GM10266 (cell line): ENCODE results near the gene SLF1.
A peak's percentile ranks its signal among the peaks of the same experiment; 100 is the strongest.

Experiments used
- DNase-seq: peaks from one replicate; pipeline ENCODE4 v3.0.0; 2012; ENCODE audit errors: extremely low spot score
- TF ChIP-seq, protein P1 (sequence below): IDR thresholded peaks from 2 replicates; pipeline ENCODE4 v1.5.1; 2012; ENCODE audit warnings: mild to moderate bottlenecking, low read depth; ENCODE audit not compliant: control insufficient read depth, insufficient read depth; ENCODE audit errors: missing control alignments

SLF1 gene

GRCh38 chr5:94614156-94614805 is 4.2 kb upstream of the SLF1 start:
- DNase-seq = no peak
- TF ChIP-seq, protein P1, sequence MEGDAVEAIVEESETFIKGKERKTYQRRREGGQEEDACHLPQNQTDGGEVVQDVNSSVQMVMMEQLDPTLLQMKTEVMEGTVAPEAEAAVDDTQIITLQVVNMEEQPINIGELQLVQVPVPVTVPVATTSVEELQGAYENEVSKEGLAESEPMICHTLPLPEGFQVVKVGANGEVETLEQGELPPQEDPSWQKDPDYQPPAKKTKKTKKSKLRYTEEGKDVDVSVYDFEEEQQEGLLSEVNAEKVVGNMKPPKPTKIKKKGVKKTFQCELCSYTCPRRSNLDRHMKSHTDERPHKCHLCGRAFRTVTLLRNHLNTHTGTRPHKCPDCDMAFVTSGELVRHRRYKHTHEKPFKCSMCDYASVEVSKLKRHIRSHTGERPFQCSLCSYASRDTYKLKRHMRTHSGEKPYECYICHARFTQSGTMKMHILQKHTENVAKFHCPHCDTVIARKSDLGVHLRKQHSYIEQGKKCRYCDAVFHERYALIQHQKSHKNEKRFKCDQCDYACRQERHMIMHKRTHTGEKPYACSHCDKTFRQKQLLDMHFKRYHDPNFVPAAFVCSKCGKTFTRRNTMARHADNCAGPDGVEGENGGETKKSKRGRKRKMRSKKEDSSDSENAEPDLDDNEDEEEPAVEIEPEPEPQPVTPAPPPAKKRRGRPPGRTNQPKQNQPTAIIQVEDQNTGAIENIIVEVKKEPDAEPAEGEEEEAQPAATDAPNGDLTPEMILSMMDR = no peak

- DNase-seq = no peak
Observed at GRCh38 chr5:94615862-94616261, 2.6 kb upstream of the SLF1 start.

DNA sequence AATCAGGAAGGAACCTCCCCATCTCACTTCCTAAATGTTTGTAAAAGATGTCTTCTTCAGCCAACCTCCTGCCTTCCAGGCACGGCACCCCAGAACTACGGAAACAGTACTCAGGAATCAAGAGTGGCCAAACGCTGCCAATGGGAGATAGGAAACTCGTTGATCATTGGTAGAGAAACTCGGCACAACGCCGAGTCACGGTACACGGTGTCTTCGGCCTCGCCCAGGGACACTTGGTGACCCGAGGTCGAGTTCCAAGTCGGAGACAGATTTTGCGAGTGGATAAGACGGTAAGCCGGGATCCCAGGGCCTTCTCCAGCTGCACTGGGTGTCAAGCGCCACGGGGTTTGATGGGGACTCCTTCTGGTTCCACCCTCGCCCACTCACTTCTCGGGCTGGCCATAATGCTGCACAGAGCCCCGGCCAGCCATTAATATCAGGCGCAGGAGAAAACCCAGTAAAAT is 408 bp upstream of the SLF1 start:
- TF ChIP-seq, protein P1 = no peak
- DNase-seq = peak; percentile 24

More at GRCh38 chr5:94615862-94616261, 2.6 kb upstream of the SLF1 start:
- TF ChIP-seq, protein P1 = no peak

DNA sequence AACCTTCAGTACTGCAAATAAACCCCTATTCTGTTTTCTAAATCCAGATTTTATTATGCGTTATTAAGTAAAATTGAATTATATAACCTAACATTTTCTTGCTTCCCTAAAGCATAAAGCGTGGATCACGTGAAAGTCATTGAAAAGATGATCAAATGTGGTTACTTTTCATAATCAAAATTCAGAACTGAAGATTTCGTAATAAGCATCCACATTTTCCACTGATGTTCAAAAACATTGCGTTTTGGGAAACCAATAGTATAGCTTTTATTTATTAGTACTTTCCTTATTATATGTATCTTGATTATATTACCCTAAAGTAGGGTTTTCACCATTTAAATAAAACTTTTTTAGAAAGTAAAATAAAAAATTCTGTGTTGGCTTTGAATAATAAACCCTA is 1.8 kb downstream of the SLF1 start:
- no peak for DNase-seq

DNA sequence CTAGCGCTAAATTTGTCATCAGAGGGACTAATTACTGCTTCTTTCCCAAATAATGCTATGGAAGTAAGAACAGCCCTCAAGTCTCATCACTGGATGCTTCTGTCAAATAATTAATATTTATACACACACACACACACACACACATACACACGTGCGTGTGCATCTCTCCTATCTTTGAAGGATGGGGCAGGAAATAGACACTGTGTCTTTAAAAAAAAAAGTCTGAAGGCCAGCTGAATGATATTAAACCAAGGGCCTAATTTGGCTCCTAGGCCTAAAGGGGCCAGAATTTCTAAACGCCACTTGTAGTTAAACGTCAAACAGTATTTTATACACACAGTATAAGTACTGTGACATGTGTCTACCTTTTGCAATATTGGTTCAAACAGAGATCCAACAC is 3.3 kb downstream of the SLF1 start:
- TF ChIP-seq, protein P1 = no peak
- DNase-seq = no peak

More for the DNA sequence above, 1.8 kb downstream of the SLF1 start:
- TF ChIP-seq, protein P1 = no peak

DNA sequence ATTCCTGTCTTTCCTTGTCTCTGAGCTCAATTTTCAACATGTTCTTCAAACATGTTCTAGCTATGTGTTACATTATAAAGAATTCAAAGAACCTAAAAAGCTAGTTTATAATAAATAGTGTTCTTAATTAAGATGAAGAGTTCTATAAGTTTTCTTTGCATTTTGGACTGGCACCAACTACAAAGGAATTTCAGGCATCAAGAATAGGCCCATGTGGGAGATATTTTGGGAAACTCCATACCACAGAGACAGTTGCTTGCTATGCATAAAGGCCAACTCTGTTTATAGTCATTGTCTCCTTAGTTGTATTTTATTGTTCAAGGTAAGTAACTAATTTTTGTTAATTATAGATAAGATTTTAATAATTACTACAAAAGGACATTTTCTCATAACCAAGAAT is 4.5 kb downstream of the SLF1 start:
- TF ChIP-seq, protein P1 = no peak
- no peak for DNase-seq

DNA sequence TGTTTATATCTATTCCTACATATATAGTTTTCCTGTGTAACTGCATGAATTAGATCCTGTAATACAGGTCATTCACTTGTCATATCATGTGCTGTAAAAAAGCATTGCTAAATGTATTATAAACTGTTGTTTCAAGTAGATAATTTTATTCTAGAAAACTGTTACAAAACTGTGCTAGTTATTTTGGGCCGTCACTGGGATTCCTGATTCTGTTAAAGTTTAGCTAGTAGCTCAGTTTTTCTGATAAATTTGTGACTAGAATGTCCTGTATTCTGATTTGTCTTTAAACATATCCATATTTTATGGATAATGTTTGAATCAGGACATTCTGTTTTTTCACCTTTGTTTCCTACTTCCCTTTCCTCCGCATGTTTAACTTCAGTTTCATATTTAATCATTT is 5.4 kb downstream of the SLF1 start:
- DNase-seq = no peak
- TF ChIP-seq, protein P1 = no peak
